Stimulated activated CD8-positive, alpha-beta memory T cell treated with anti-CD3 and anti-CD28 coated beads, Interleukin-12 subunit alpha, Interleukin-12 subunit beta, amount 100 ng/mL, for 24 hours (primary cell): ENCODE measurements around the gene EXOC3.

ENCODE experiments used
- DNase-seq: peaks from one replicate; pipeline ENCODE4 v3.0.0-alpha.2; 2020; ENCODE audit errors: extremely low read depth

The EXOC3 gene

DNA sequence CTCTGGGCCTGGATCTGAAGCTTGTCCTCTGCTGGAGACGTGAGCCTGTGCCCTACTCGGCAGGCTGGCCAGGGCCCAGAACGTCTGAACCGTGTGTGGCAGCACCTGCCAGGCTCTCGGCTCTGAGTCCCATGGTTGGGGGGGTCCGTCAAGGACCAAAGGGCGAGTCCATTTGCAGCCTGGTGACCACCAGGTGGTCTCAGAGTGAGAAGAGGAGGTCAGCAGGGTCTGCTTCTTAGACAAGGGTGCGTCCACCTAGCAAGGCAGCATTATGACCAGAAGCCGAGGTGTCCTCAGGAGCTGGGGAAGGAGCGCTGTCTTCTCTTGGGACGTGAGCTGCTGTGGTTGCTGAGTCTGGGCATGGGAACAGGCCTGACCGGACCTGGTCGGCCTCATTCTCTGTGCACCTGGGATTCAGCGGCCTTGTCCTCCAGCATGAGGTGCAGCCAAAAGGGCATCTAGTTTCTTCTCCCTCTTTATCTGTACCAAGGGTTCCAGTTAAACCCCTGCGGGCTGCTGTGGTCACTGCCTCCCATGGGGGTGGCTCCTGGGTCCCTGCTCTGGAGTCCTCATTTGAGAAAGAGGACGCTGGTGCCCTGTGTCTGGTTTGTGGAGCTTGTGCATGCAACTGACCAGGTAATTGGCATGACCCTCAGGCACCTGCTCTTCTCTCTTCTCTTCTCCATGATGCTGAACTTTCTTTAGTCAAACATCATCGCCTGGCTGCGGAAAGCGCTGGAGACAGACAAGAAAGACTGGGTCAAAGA, 14.4 kb downstream of the EXOC3 start:
- no peak for DNase-seq

DNA sequence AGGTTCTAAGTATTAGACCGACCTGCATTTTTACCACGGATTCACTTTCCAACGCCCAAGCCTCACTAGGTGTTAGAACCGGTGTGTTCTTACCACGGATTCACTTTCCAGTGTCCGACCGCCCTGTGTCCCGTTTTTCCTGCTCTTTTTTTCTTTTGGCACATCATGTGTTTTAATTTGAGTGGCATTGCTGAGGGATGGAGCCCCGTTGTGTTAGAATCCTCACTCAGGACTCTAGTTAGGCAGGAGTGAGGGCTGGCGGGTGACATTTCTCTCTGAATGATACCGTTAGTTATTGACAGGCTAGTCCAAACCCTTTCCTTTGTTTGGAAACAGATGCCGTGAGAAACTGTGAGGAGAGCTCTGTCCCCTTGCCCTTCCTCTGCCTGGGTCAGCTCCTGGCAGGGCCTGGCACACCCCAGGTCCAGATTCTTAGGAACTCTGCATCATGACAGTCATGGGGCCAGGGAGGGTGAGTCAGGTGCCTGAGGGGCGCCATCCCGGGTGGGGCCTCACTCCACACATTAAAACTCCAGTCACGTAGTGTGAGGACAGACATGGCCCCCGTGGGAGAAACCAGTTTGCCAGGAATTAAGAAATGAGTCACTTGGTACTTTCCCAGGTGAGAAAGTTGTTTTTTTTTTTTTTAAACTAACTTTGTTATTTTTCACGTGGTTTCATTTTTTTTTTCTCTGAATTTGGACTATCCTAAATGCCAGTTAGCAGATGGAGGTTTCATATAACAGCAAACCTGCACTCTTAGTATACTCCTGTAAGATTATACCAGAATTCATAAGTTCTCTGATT, 15.8 kb downstream of the EXOC3 start:
- peak; percentile 47 for DNase-seq

DNA sequence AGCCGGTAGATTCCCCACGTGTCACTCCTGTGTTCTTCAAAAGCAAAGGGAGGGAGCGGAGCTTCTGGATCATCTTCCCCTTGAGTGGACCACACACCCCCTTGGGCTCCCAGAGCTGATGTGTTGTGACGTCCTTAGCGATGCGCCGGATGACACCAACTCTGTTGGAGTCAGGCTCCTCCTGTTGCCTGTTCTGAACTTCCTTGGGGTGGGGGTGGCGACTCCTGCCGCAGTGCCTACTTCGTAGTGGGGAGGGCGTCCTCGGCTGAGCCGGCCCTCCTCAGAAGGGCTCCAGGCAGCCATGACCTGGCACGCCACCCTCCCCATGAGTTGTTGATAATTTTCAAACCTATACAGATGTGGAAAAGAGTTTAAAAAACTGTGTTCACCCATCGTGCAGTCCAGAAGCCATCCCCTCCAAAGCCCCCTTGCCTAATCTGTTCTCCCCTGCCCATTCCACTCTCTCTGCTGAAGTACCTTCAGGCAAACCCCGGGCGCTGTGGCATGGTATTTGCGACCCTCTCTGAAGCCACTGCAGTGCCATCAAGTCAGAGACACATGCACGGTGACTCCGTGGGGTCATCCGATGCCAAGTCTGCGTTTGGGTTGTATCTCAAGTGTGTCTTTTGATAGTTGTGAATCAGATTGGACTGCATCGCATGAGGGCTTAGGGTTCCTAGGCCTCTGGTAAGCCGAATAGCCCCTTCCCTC, 16.7 kb downstream of the EXOC3 start:
- DNase-seq = no peak

DNA sequence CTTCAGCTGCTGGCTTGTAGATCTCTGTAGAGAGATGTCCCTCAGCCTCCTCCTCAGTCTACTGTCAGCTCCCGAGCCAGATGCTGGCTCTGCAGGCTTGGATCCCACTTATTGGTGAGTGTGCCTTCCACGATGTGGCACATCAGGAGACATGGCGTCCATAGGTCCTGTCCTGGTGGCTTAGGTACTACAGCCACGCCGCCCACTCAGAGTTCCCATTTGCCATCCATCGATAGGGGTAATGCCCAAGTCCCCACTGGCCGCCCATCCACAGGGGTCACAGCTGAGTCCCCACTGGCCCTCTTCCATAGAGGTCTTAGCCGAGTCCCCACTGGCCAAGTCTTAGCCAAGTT, 17.3 kb downstream of the EXOC3 start:
- no peak for DNase-seq

DNA sequence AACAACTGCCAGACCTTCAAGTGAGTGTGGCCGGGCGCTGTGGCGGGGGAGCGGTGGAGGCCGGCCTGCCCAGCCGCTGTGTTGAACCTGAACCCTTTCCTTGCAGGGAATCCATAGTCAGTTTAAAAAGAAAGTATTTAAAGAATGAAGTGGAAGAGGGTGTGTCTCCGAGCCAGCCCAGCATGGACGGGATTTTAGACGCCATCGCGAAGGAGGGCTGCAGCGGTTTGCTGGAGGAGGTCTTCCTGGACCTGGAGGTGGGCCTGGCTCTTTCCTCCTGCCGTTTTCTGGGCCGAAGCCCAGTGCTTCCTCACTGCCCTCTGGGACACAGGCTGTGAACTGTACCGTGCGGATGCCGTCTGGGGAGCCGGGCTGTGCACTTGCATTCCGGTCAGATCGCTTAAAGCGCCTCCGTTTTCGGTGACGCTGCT, 19.1 kb downstream of the EXOC3 start:
- DNase-seq = no peak

DNA sequence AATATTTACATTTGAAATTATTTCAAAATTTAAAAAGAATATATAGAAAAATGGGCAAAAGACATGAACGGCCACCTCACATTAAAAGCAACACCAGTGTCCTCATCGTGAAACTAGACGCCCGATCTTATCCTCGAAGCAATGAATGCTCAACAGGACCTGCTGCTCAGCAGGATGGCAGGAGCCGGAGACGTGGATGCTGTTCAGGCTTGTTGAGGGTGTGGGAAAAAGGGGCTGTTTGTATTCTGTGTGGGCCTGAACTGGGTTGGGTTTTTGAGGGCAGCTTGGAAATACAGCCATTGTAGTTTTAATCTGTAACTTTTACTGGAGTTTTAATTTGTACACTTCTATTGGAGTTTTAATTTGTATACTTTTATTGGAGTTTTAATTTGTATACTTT, 20.3 kb downstream of the EXOC3 start:
- DNase-seq = no peak

DNA sequence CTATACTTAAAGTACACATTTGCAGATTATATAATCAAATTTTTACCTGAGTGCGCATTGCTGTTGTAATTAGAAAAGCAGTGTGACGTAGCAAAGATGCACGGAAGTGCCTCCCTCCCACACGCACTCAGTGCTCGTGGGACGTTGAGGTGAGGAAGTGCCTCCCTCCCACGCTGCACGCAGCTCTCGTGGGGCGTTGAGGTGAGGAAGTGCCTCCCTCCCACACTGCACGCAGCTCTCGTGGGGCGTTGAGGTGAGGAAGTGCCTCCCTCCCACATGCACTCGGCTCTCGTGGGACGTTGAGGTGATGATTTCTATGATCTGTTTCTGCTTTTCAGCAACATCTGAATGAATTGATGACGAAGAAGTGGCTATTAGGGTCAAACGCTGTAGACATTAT, 21.0 kb downstream of the EXOC3 start:
- no peak for DNase-seq

DNA sequence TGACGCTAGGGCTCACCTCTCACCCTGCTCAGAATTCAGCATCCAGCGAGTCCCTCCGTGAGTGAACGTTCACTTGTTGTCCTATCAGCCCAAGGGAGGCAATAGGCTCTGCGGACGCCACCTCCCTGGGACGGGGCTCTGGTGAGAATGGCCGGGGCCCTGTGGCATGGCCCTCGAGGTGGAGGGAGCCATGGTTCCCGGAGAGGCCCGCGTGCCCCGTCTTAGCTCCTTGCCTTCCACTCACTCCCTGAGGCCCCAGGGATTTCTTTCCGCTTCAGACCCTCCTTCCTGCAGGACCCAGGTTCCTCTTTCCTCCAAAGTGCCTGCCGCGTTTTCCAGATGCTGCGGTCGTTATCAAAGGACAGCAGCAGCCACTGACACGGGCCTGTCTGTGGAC, 21.5 kb downstream of the EXOC3 start:
- DNase-seq = no peak

DNA sequence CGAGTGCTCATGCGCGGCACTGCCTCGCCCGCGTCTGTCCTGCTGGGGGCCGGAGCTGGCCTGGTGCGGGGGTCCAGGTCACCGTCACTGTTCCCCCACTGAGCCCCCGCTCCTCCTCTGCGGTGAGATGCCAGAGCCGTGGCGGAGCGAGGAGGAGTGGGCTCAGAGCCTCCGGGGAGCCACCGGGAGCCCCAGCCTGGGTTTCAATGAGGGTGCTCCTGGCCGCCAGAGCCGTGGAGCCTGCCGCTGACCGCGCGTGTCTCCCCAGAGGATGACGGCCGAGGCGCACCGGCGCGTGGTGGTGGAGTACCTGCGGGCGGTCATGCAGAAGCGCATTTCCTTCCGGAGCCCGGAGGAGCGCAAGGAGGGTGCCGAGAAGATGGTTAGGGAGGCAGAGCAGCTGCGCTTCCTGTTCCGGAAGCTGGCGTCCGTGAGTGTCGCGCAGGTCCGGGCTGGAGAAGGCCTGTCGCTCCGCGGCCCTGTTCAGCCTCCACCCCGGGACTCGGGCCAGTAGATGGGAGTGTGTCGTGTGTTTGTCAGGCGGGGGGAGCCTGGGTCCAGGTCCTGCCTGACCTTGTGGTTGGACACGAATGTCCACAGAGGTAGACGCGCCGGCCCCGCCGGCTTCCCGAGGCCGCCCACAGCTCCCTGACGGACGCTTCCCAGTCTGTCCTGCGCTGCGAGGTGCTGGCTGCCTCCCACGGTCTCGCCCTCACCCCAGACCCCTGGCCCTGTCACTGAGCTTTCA, 22.0 kb downstream of the EXOC3 start:
- DNase-seq = no peak

DNA sequence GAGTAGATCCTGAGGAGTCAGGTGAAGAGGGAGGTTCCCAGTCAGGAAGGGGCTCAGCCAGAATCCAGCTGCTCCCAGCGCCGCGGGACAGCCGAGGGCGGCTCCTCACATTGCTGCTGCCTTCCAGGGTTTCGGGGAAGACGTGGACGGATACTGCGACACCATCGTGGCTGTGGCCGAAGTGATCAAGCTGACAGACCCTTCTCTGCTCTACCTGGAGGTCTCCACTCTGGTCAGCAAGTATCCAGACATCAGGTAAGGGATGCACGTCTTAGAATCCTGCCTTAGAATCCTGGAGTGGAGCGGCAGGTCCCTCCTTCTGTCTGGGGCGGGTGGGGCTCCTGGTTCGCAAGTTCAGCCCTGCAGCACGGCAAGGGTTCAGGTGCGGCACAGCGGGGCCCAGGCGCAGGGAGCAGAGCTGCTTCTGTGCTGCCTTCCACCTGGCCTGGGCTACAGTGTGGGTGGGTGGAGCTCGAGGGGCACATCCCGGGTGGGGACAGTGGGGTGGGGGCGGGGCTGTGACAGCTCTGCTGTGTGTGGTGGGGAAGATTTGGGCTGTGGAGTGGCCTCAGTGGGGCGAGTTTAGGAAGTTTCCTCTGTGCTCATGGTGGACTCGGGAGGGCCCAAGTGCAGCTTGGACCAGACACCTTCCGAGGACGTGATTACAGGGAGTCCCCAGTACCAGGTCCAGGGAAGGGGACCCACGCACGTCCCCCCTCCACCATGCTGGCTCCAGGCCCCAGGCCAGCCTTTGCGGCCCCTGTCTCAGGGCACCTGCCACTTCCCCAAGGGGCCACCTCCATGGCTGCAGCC, 22.8 kb downstream of the EXOC3 start:
- no peak for DNase-seq

DNA sequence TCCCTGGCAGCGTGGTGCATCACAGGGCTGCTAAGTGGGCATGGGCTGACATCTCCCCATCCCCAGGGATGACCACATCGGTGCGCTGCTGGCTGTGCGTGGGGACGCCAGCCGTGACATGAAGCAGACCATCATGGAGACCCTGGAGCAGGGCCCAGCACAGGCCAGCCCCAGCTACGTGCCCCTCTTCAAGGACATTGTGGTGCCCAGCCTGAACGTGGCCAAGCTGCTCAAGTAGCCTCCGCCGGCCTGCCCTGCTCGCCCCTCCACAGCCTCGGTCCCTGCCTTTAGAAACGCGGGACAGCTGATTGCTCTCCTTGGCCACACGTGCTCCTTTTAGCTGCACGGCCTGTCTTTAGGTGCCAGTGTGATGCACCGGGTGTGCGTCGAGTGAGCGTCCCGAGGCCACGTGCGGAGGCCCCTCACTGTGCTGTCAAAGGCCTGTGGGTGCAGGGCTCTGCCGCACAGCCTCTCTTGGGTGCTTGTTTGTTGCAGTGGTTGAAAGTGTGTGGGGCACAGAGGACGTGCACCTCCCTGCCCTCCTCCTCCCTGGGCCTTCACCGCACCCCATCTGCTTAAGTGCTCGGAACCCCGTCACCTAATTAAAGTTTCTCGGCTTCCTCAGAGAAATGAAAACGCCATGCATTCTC, 23.8 kb downstream of the EXOC3 start:
- DNase-seq = no peak

DNA sequence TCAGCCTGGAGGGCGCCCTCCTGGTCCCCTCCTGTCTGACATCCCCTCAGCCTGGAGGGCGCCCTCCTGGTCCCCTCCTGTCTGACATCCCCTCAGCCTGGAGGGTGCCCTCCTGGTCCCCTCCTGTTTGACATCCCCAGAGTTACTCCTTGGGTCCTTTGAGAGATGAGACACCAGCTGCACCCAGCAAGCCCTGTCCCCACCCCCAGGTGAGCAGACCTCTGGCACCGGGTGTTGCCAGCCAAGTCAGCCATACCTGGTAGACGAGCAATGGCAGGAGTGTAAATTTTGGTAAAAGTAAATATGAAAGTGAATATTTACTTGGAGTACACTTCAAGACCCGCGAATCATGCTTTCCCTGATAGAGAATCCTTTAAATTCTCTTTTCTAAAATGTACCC, 25.4 kb downstream of the EXOC3 start:
- no peak for DNase-seq

DNA sequence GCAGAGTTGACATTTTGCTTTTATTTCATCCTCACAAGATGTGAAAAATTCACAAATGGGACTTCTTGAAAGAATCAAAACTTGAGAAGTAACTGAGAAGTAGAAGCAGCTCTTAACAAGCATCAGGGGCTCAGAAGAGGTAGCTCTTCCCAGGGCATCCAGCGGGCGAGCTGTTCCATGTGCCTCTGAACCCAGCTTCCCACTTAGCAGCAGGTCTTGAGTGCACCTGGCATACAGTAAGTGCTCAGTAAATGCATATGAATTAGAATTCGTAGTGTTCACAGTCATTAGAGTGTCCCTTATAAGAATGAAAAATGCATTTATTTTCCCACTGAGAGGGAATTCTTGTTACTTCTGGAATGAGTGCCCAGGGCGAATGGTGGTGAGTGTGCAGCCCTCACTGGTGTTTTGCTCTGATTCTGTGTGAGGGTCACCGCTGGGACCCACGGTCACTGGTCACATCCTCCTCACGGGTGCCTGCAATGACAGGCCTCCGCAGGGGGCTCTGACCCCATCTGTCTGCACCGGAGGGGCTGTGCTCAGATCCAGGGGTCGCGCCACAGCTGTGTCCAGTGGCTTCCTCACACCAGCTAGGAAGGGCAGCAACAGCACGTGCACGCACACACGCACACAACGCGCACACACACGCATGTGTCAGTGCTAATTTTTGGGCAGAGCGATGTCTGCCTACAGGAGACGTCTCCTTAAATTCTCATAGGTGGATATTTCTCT, 26.9 kb downstream of the EXOC3 start:
- no peak for DNase-seq

DNA sequence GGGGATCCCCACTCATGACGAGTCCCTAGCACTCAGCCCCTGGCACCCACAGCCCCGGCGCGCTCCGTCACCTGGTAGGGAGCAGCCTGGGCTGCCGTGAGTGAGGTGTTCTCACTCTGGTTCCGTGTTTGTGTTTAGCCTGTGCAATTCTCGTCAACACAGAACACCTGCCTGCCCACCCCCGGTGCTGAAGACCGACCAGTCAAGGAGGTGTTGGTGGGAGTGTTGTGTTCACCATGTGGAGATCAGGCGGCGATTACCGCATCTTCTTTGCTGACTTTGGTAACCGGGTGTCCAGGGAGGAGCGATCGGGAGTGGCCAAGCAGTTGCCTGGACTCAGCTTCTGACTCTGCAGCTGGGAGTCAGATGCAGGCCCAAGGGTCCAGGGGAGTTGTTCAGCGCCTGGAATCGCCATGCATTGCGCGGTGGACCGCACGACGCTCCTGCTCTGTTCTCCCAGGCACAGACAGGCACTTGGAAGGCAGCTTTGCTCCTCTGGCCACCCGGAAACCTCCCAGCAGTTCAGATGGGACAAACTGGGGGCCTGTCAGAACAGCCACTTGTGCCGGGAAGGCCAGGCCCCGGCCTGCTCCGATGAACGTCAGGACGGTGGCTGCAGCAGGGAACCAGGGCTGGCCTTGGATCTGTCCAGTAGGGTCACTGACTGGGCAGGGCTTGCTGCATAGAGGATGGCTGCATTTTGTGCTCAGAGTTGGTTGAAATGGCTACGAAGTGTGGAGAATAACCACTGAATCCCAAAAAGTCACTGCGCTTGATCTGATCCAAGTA, 28.2 kb downstream of the EXOC3 start:
- DNase-seq = no peak

DNA sequence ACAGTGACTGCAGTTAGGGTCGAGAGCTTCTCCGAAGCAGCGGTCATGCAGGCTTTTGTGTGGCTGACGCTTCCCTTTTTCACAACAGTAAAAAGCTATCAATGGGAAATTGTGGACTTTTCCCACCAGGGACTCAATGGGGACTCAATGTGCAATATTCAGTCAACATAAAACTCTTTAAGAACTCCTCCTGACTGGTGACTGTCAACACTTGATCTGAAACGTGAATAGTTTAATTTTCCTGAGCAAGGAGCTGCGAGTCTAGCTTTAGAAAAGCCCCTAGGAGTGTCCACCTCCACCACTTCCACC, 28.7 kb downstream of the EXOC3 start:
- no peak for DNase-seq

DNA sequence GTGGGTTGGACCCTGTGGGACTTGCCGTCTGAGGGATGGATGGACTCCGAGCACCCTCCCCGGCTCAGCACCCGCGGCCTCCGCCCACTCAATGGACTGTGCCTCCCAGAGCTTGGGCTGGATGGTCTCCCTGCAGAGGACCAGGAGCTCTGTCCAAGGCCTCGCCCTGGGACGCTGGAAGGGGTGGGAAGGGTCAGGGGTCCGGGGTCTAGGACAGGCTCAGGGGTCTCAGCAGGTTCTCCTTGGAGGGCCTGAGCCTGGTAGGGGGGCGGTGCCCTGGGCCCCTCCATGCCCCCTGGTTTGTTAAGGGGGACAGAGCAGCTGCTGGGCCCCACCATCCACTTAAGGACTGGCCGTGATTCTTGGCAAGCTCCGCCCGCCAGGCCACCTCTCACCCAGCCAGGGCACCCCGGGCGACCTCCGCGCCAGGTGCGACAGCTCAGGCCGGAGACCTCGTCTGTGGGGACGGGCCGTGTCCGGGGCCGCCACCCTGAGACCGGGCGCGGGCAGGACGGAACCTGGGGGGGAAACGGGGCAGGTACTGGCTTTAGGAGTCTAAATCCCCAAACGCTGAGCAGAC, 29.2 kb downstream of the EXOC3 start:
- no peak for DNase-seq

DNA sequence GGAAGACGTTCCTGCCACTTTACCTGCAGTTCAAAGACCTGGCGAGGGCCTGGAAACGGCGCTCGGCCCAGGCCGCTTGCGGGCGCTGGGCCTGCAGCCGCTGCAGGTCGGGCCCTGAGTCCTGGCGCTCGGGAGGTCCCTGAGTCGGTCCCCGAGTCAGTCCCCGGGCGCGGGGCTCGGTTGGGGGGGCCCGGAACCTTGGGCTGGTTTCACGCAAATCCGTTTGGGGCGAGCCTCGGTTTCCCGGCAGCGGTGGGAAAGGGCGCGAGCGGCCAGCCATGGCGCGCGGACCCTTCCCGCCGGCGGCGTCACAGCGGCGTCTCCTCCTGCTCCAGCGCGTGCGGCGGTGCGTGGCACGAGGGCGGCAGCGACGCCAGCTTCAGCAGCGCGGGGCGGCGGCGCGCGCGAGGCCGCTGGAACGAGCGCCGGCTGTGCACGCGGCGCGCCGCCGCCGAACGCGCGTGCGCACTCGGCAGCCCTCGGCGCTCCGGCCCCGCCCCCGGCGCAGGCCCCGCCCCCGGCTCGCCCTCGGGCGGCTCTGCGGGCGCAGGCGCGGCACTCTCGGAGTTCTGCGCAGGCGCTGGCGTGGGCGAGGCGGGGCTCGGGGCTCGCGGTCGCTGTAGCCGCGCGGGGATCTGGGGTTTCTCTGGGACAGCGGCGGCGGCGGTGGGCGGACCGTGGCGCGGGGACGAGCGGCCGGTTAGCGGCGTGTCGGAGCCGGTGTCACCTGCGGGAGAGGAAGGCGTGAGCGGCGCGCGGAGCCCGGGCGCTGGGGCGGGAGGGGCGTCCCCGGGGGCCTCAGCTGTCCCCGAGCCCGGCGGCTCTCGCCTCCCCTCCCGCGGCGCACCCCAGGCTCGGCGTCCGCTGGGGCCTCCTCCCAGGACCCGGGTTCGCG, 29.9 kb downstream of the EXOC3 start:
- DNase-seq = peak; percentile 68
